HG03095 (cell line): ENCODE results near the gene PIMREG.

Experiments used
- ATAC-seq: cut with Tn5 transposase; IDR thresholded peaks from one replicate; pipeline ENCODE4 v1.9.1; 2021; ENCODE audit warnings: moderate library complexity; ENCODE audit not compliant: unreplicated experiment

Gene PIMREG

GRCh38 chr17:6496640-6497441 lies 52.6 kb downstream of the PIMREG start:
- no peak for ATAC-seq

- ATAC-seq: no peak
These were observed 53.4 kb downstream of the PIMREG start for GRCh38 chr17:6497496-6498221.

GRCh38 chr17:6498356-6498755 lies 54.1 kb downstream of the PIMREG start:
- no peak for ATAC-seq

- ATAC-seq: no peak
These were observed 54.8 kb downstream of the PIMREG start for GRCh38 chr17:6498901-6499540.
